Measurements from ENCODE around the gene ABCC6. TPM values are rescaled to one million over a fixed set of nuclear protein-coding genes. Genes with fewer than 3 reads are reported as not detected.

Gene ABCC6
- total and polyA plus RNA-seq, 9 donors = 0.12 to 2.0 (median 0.88) TPM

DNA sequence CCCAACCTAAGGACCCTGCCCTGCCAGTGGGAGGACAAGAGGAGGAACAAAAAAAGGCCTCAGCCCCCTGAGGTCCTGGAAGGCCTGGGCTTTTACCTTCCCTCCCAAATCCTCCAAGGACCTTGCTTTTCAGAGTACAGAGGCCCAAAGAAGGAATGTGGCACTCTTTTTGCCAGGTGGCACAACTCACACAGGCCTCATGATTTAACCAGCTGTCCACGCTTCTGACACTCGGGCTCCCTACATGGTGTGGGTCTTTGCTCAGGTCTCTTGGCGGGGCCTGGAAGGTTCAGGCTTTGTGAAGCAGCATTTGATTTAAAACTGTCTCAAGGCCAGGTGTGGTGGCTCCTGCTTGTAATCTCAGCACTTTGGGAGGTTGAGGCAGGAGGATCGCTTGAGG lies 120.6 kb downstream of the ABCC6 start:
- intact Hi-C loops (cut with DNase I) = no loop called here
- no peak overlapping the region for H3K27ac ChIP-seq
- WGBS, 3 donors = 92 to 99% (median 95%) methylated on average over 4 of the region's 4 CpGs
- no peaks in the 10 kb centered on the region for H3K27me3 ChIP-seq
- no peak overlapping the region for H3K4me3 ChIP-seq
- no peaks in the 10 kb centered on the region for H3K9me3 ChIP-seq
- TF ChIP-seq EP300 (IDR thresholded peaks at IDR 0.05) = no peak
- no peak for DNase-seq
- peaks cover under 1% of the 10 kb centered on the region for H3K4me1 ChIP-seq (ENCODE audit: insufficient read depth)
- H3K36me3 ChIP-seq = no peaks in the 10 kb centered on the region

DNA sequence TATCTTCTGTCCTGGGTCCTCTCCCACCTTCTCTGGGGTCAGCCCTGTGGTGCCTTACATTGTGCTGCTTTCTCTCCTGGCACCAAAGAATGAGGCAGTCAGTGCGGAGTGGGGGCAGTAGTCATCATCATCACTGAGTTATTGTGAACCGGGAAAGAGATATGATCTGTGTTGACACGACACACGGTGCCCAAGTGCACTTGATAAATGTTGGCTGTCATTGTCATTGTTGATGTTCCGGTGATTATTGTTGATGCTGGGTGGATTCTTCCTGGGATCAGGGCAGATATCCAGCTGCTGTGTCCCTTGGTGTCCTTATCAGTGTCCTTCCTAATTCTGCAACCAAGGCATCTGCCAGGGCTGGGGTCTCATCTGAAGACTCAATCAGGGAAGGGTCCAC lies 121.7 kb downstream of the ABCC6 start:
- H3K36me3 ChIP-seq = no peaks in the 10 kb centered on the region
- no peak for DNase-seq
- no peak overlapping the region for H3K4me3 ChIP-seq
- 85 to 95% (median 90%) methylated on average over 5 of the region's 5 CpGs for WGBS, 3 donors
- no peaks in the 10 kb centered on the region for H3K4me1 ChIP-seq (ENCODE audit: insufficient read depth)
- H3K9me3 ChIP-seq = no peaks in the 10 kb centered on the region
- TF ChIP-seq EP300 (IDR thresholded peaks at IDR 0.05) (no peak), POLR2A (IDR thresholded peaks at IDR 0.05) (no peak)
- TF ChIP-seq, protein P1, sequence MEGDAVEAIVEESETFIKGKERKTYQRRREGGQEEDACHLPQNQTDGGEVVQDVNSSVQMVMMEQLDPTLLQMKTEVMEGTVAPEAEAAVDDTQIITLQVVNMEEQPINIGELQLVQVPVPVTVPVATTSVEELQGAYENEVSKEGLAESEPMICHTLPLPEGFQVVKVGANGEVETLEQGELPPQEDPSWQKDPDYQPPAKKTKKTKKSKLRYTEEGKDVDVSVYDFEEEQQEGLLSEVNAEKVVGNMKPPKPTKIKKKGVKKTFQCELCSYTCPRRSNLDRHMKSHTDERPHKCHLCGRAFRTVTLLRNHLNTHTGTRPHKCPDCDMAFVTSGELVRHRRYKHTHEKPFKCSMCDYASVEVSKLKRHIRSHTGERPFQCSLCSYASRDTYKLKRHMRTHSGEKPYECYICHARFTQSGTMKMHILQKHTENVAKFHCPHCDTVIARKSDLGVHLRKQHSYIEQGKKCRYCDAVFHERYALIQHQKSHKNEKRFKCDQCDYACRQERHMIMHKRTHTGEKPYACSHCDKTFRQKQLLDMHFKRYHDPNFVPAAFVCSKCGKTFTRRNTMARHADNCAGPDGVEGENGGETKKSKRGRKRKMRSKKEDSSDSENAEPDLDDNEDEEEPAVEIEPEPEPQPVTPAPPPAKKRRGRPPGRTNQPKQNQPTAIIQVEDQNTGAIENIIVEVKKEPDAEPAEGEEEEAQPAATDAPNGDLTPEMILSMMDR (IDR thresholded peaks at IDR 0.05) = no peak
- intact Hi-C loops (cut with DNase I) = no loop called here
- H3K27me3 ChIP-seq = no peaks in the 10 kb centered on the region
- H3K27ac ChIP-seq = no peak overlapping the region

GRCh38 chr16:16100631-16101030 lies 122.7 kb downstream of the ABCC6 start:
- peaks cover 3% of the 10 kb centered on the region for H3K4me1 ChIP-seq (ENCODE audit: insufficient read depth)
- no peak overlapping the region for H3K27ac ChIP-seq
- H3K4me3 ChIP-seq = no peak overlapping the region
- intact Hi-C loops (cut with DNase I) = no loop called here
- H3K27me3 ChIP-seq = no peaks in the 10 kb centered on the region
- no peak for TF ChIP-seq EP300 (IDR thresholded peaks at IDR 0.05)
- TF ChIP-seq POLR2A (IDR thresholded peaks at IDR 0.05) = no peak
- TF ChIP-seq, protein P1 (IDR thresholded peaks at IDR 0.05) = no peak
- H3K9me3 ChIP-seq = no peaks in the 10 kb centered on the region
- no peaks in the 10 kb centered on the region for H3K36me3 ChIP-seq
- 72 to 76% (median 74%) methylated on average over 8 of the region's 8 CpGs for WGBS, 3 donors
- DNase-seq = no peak

DNA sequence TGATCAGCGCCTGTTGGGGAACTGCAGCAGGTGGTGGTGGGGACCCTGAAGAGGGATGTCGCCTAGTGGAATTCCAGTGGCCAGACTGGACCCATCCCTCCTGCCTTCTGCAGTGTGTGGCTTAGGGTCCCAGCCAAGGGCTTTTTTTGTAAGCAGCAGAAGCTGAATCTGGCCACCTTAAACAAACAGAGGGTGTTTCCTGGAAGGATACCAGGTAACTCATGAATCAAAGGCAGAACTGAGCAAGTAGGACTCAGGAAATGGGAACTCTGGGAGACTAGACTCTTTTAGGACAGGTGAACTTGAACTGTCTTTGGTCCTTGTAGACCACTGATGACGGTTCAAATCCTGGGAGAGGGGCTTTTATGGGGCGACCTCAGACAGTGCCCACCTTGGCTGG lies 124.0 kb downstream of the ABCC6 start:
- Histone ChIP-seq H3K27ac (no peak overlapping the region), H3K27me3 (no peaks in the 10 kb centered on the region), H3K4me1 (ENCODE audit: insufficient read depth) (peaks cover 3% of the 10 kb centered on the region), H3K36me3 (no peaks in the 10 kb centered on the region), H3K9me3 (no peaks in the 10 kb centered on the region), H3K4me3 (no peak overlapping the region)
- intact Hi-C loops (cut with DNase I) = no loop called here
- WGBS, 3 donors = 94 to 97% (median 95%) methylated on average over 4 of the region's 4 CpGs
- DNase-seq = no peak
- no peak for TF ChIP-seq EP300 (IDR thresholded peaks at IDR 0.05)
- TF ChIP-seq, protein P1 (IDR thresholded peaks at IDR 0.05) = no peak
- no peak for TF ChIP-seq POLR2A (IDR thresholded peaks at IDR 0.05)

Other genes with a start within 250 kb of the ABCC6 start
- gene NOMO3, start 9.0 kb upstream of the ABCC6 start, total RNA-seq = 10 to 100 TPM; 18.2 to 52.3 (median 32.3) TPM
- 10 to 100 TPM in 1 of 2 donors, 1 to 10 TPM in 1; 7.1 to 62.2 TPM for gene NOMO3, start 9.0 kb upstream of the ABCC6 start, polyA plus RNA-seq
- gene NPIPA7, start 155.6 kb upstream of the ABCC6 start, total RNA-seq = 10 to 100 TPM in 2 of 7 donors, 1 to 10 TPM in 4, not detected in 1; 3.0 to 17.0 (median 9.4) TPM
- 10 to 100 TPM; 10.5 to 31.8 TPM for gene NPIPA7, start 155.6 kb upstream of the ABCC6 start, polyA plus RNA-seq

Data from ovary (tissue), 9 donors.